Measurements from ENCODE around the gene ATG4D. TPM values are rescaled to one million over a fixed set of nuclear protein-coding genes. Genes with fewer than 3 reads are reported as not detected.
A peak's percentile ranks its signal among the peaks of the same experiment; 100 is the strongest.
"Not testable (repeated sequence)": the region's sequence is repeated elsewhere in the genome, so short reads cannot be mapped to it uniquely, and the experiment has no call there.

The ATG4D gene
- total RNA-seq, 2 experiments from 2014 or later: 21.6 to 22.5 TPM

GRCh38 chr19:10521461-10522171 lies 22.1 kb upstream of the ATG4D start:
- CTCF ChIA-PET: interaction anchor here (1.6 kb wide), 1 partner anchor 52 kb away, joined by 3 read pairs; no protein-coding TSS in a partner anchor
- intact Hi-C loops (cut with micrococcal nuclease): no loop called here
- no peak for DNase-seq
- Mint-ChIP-seq H3K9me3 (no peaks in the 10 kb centered on the region), H3K36me3 (ENCODE audit: low read depth) (no peaks in the 10 kb centered on the region), H3K27ac (no peak overlapping the region), H3K4me3 (no peak overlapping the region), H3K27me3 (ENCODE audit: low read depth) (peaks cover 26% of the 10 kb centered on the region), H3K4me1 (ENCODE audit: low read depth) (peaks cover 21% of the 10 kb centered on the region)

- CTCF ChIA-PET: interaction anchor here (0.6 to 1.1 kb wide), 3 partner anchors 50 to 341 kb away, joined by 3 to 4 read pairs (median 3); no protein-coding TSS in a partner anchor
- no peak for DNase-seq
- Mint-ChIP-seq H3K9me3 (no peaks in the 10 kb centered on the region), H3K36me3 (ENCODE audit: low read depth) (no peaks in the 10 kb centered on the region), H3K27ac (no peak overlapping the region), H3K4me1 (ENCODE audit: low read depth) (peaks cover 14% of the 10 kb centered on the region), H3K4me3 (no peak overlapping the region), H3K27me3 (ENCODE audit: low read depth) (peaks cover 19% of the 10 kb centered on the region)
- intact Hi-C loops (cut with micrococcal nuclease): no loop called here
Observed at GRCh38 chr19:10523135-10523636, 20.5 kb upstream of the ATG4D start.

GRCh38 chr19:10525636-10526035 lies 18.1 kb upstream of the ATG4D start:
- intact Hi-C loops (cut with micrococcal nuclease): no loop called here
- H3K36me3 Mint-ChIP-seq (ENCODE audit: low read depth): no peaks in the 10 kb centered on the region
- no peaks in the 10 kb centered on the region for H3K9me3 Mint-ChIP-seq
- no peak overlapping the region for H3K4me3 Mint-ChIP-seq
- CTCF ChIA-PET: interaction anchor here (0.5 to 0.7 kb wide), 2 partner anchors 16 to 17 kb away, joined by 3 to 4 read pairs; no protein-coding TSS in a partner anchor
- H3K27me3 Mint-ChIP-seq (ENCODE audit: low read depth): no peaks in the 10 kb centered on the region
- no peaks in the 10 kb centered on the region for H3K4me1 Mint-ChIP-seq (ENCODE audit: low read depth)
- no peak for DNase-seq
- no peak overlapping the region for H3K27ac Mint-ChIP-seq

- H3K27ac Mint-ChIP-seq; H3K9me3 Mint-ChIP-seq; intact Hi-C loops (cut with micrococcal nuclease); H3K36me3 Mint-ChIP-seq (ENCODE audit: low read depth); H3K27me3 Mint-ChIP-seq (ENCODE audit: low read depth); H3K4me3 Mint-ChIP-seq; H3K4me1 Mint-ChIP-seq (ENCODE audit: low read depth); DNase-seq: not testable (repeated sequence)
- CTCF ChIA-PET: interaction anchor here (0.6 kb wide), 1 partner anchor 11 kb away, joined by 3 read pairs; no protein-coding TSS in a partner anchor
Observed at GRCh38 chr19:10526887-10527286, 16.8 kb upstream of the ATG4D start.

GRCh38 chr19:10532457-10532856 lies 11.2 kb upstream of the ATG4D start:
- peaks cover 3% of the 10 kb centered on the region for H3K27me3 Mint-ChIP-seq (ENCODE audit: low read depth)
- H3K4me1 Mint-ChIP-seq (ENCODE audit: low read depth): no peaks in the 10 kb centered on the region
- no peak for DNase-seq
- CTCF ChIA-PET: interaction anchor here (0.7 to 0.9 kb wide), 2 partner anchors 10 to 233 kb away, joined by 3 read pairs; no protein-coding TSS in a partner anchor
- no peaks in the 10 kb centered on the region for H3K36me3 Mint-ChIP-seq (ENCODE audit: low read depth)
- H3K27ac Mint-ChIP-seq: no peak overlapping the region
- no peak overlapping the region for H3K4me3 Mint-ChIP-seq
- peaks cover 2% of the 10 kb centered on the region for H3K9me3 Mint-ChIP-seq
- intact Hi-C loops (cut with micrococcal nuclease): no loop called here

- intact Hi-C loops (cut with micrococcal nuclease): no loop called here
- Mint-ChIP-seq H3K36me3 (ENCODE audit: low read depth) (no peaks in the 10 kb centered on the region), H3K27ac (no peak overlapping the region), H3K4me3 (no peak overlapping the region), H3K9me3 (peaks cover 2% of the 10 kb centered on the region), H3K27me3 (ENCODE audit: low read depth) (peaks cover 12% of the 10 kb centered on the region), H3K4me1 (ENCODE audit: low read depth) (peaks cover under 1% of the 10 kb centered on the region)
- CTCF ChIA-PET: interaction anchor here (0.8 to 1.7 kb wide), 3 partner anchors 22 to 166 kb away, joined by 3 to 10 read pairs (median 3); no protein-coding TSS in a partner anchor
- DNase-seq: no peak
Observed at GRCh38 chr19:10533646-10534386, 9.9 kb upstream of the ATG4D start.

- peaks cover 2% of the 10 kb centered on the region for H3K4me1 Mint-ChIP-seq (ENCODE audit: low read depth)
Observed at GRCh38 chr19:10535613-10536012, 8.1 kb upstream of the ATG4D start.

GRCh38 chr19:10537668-10538067 lies 6.0 kb upstream of the ATG4D start:
- peaks cover 2% of the 10 kb centered on the region for H3K4me1 Mint-ChIP-seq (ENCODE audit: low read depth)
- no peak for DNase-seq

More at GRCh38 chr19:10535613-10536012, 8.1 kb upstream of the ATG4D start:
- Mint-ChIP-seq H3K27ac (no peak overlapping the region), H3K36me3 (ENCODE audit: low read depth) (no peaks in the 10 kb centered on the region), H3K9me3 (peaks cover 2% of the 10 kb centered on the region), H3K27me3 (ENCODE audit: low read depth) (peaks cover 15% of the 10 kb centered on the region), H3K4me3 (no peak overlapping the region)
- CTCF ChIA-PET: interaction anchor here (0.7 to 1.7 kb wide), 5 partner anchors 13 to 165 kb away, joined by 3 to 10 read pairs (median 3); partner anchors contain the start of gene QTRT1
- no peak for DNase-seq
- intact Hi-C loops (cut with micrococcal nuclease): no loop called here

GRCh38 chr19:10538204-10538983 lies 5.3 kb upstream of the ATG4D start:
- H3K27ac Mint-ChIP-seq: no peak overlapping the region
- no peak overlapping the region for H3K4me3 Mint-ChIP-seq
- H3K9me3 Mint-ChIP-seq: no peaks in the 10 kb centered on the region
- CTCF ChIA-PET: interaction anchor here (0.9 kb wide), 1 partner anchor 25 kb away, joined by 3 read pairs; no protein-coding TSS in a partner anchor
- intact Hi-C loops (cut with micrococcal nuclease): no loop called here
- H3K27me3 Mint-ChIP-seq (ENCODE audit: low read depth): peaks cover 15% of the 10 kb centered on the region
- no peaks in the 10 kb centered on the region for H3K36me3 Mint-ChIP-seq (ENCODE audit: low read depth)
- DNase-seq: no peak
- peaks cover 5% of the 10 kb centered on the region for H3K4me1 Mint-ChIP-seq (ENCODE audit: low read depth)

More at GRCh38 chr19:10537668-10538067, 6.0 kb upstream of the ATG4D start:
- CTCF ChIA-PET: interaction anchor here (0.6 to 0.9 kb wide), 2 partner anchors 25 to 34 kb away, joined by 3 to 6 read pairs; no protein-coding TSS in a partner anchor
- Mint-ChIP-seq H3K4me3 (no peak overlapping the region), H3K36me3 (ENCODE audit: low read depth) (no peaks in the 10 kb centered on the region), H3K27ac (no peak overlapping the region), H3K9me3 (no peaks in the 10 kb centered on the region), H3K27me3 (ENCODE audit: low read depth) (peaks cover 15% of the 10 kb centered on the region)
- intact Hi-C loops (cut with micrococcal nuclease): no loop called here

GRCh38 chr19:10539016-10539415 lies 4.7 kb upstream of the ATG4D start:
- H3K4me3 Mint-ChIP-seq; intact Hi-C loops (cut with micrococcal nuclease); H3K27ac Mint-ChIP-seq; H3K4me1 Mint-ChIP-seq (ENCODE audit: low read depth); H3K9me3 Mint-ChIP-seq; H3K36me3 Mint-ChIP-seq (ENCODE audit: low read depth); CTCF ChIA-PET; DNase-seq: not testable (repeated sequence)
- H3K27me3 Mint-ChIP-seq (ENCODE audit: low read depth): peaks cover 15% of the 10 kb centered on the region

GRCh38 chr19:10543059-10543419 lies 665 bp upstream of the ATG4D start:
- intact Hi-C loops (cut with micrococcal nuclease): loop anchor here (1.0 to 2.0 kb wide), 3 partner anchors 23 to 112 kb away; partner anchors contain the start of gene KRI1
- CTCF ChIA-PET: interaction anchor here (0.7 to 3.5 kb wide), 5 partner anchors 18 to 37 kb away, joined by 3 to 28 read pairs (median 4); no protein-coding TSS in a partner anchor
- Mint-ChIP-seq H3K4me1 (ENCODE audit: low read depth) (peaks cover 16% of the 10 kb centered on the region), H3K4me3 (peak overlapping the region; percentile 78), H3K36me3 (ENCODE audit: low read depth) (peaks cover 5% of the 10 kb centered on the region), H3K9me3 (no peaks in the 10 kb centered on the region), H3K27ac (peak overlapping the region; percentile 59), H3K27me3 (ENCODE audit: low read depth) (peaks cover 11% of the 10 kb centered on the region)
- DNase-seq: no peak
